Measurements from ENCODE around the gene C1QTNF12. TPM values are rescaled to one million over a fixed set of nuclear protein-coding genes. Genes with fewer than 3 reads are reported as not detected.

C1QTNF12 gene
- polyA plus RNA-seq, 1 of the 3 experiments (the other 2 are of a cell fraction): 0.59 TPM

- no peak within 1 kb of the TSS for H3K4me2 ChIP-seq
- no peak within 1 kb of the TSS for H3K27ac ChIP-seq (ENCODE audit: low read depth in 2 of 2, low read length in 1 of 2)
- H3K4me3 ChIP-seq (ENCODE audit: low read depth in 2 of 2, low read length in 1 of 2): no peak within 1 kb of the TSS
- H3F3A ChIP-seq (replicated peaks; ENCODE audit: insufficient read depth): no peaks in the 10 kb centered on the region
- H3K79me2 ChIP-seq (ENCODE audit: insufficient read depth): no peaks in the 10 kb centered on the region
- DNase-seq: no peak
- H3K27me3 ChIP-seq (ENCODE audit: insufficient read depth): no peaks in the 10 kb centered on the region
- H3K9me2 ChIP-seq: no peaks in the 10 kb centered on the region
- peaks cover 0 to under 1% of the 10 kb centered on the region in 2 experiments; a peak in 1 of 4 replicates for H3K4me1 ChIP-seq (ENCODE audit: control insufficient read depth in 1 of 2, insufficient read depth in 2 of 2, low read depth in 1 of 2, low read length in 1 of 2)
- POLR2A ChIA-PET: interaction anchor here (0.5 to 0.8 kb wide), 2 partner anchors 10 to 27 kb away, joined by 3 to 4 read pairs; no protein-coding TSS in a partner anchor
- H3K9me3 ChIP-seq: no peaks in the 10 kb centered on the region
- no peak within 1 kb of the TSS for H2AFZ ChIP-seq (ENCODE audit: low read depth)
- peaks cover 0 to 20% of the 10 kb centered on the region in 2 experiments for H3K36me3 ChIP-seq (replicated peaks in 1 of 2; ENCODE audit: control insufficient read depth in 1 of 2, insufficient read depth in 2 of 2, low read length in 1 of 2)
- CTCF ChIA-PET: no interaction called here
- H3K9ac ChIP-seq: no peak within 1 kb of the TSS
- TF ChIP-seq FOXM1 (IDR thresholded peaks at IDR 0.05; ENCODE audit: low read depth) (no peak), MEF2A (IDR thresholded peaks at IDR 0.05; ENCODE audit: borderline replicate concordance, low read depth) (no peak), CTCF (IDR thresholded peaks at IDR 0.05) (no peak), SIN3A (IDR thresholded peaks at IDR 0.05; ENCODE audit: borderline replicate concordance, low read depth, low read length) (no peak), SMC3 (IDR thresholded peaks at IDR 0.05; ENCODE audit: low read depth, low read length) (no peak), TCF12 (IDR thresholded peaks at IDR 0.05) (no peak), ELF1 (IDR thresholded peaks at IDR 0.05) (no peak), GABPA (IDR thresholded peaks at IDR 0.05; ENCODE audit: low read depth) (no peak), GATA2 (CRISPR knock-in tag; IDR thresholded peaks at IDR 0.05) (no peak), EP300 (IDR thresholded peaks at IDR 0.05; ENCODE audit: borderline replicate concordance in 1 of 2, low read depth in 1 of 2, low read length in 1 of 2) (no peak), CHD2 (IDR thresholded peaks at IDR 0.05; ENCODE audit: low read length, partially characterized antibody) (no peak), PBX3 (IDR thresholded peaks at IDR 0.05) (no peak), MXI1 (IDR thresholded peaks at IDR 0.05; ENCODE audit: low read depth, low read length) (no peak), MAX (IDR thresholded peaks at IDR 0.05; ENCODE audit: low read depth) (no peak), EZH2phosphoT487 (IDR thresholded peaks at IDR 0.05; ENCODE audit: borderline replicate concordance, low read depth) (no peak), FOSL2 (IDR thresholded peaks at IDR 0.05; ENCODE audit: borderline replicate concordance, low read depth) (no peak), USF2 (IDR thresholded peaks at IDR 0.05; ENCODE audit: borderline replicate concordance, low read depth, low read length) (no peak)
- TF ChIP-seq, protein P1, sequence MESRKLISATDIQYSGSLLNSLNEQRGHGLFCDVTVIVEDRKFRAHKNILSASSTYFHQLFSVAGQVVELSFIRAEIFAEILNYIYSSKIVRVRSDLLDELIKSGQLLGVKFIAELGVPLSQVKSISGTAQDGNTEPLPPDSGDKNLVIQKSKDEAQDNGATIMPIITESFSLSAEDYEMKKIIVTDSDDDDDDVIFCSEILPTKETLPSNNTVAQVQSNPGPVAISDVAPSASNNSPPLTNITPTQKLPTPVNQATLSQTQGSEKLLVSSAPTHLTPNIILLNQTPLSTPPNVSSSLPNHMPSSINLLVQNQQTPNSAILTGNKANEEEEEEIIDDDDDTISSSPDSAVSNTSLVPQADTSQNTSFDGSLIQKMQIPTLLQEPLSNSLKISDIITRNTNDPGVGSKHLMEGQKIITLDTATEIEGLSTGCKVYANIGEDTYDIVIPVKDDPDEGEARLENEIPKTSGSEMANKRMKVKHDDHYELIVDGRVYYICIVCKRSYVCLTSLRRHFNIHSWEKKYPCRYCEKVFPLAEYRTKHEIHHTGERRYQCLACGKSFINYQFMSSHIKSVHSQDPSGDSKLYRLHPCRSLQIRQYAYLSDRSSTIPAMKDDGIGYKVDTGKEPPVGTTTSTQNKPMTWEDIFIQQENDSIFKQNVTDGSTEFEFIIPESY (IDR thresholded peaks at IDR 0.05; ENCODE audit: borderline replicate concordance, low read depth): no peak
- H4K20me1 ChIP-seq (ENCODE audit: insufficient read depth): no peaks in the 10 kb centered on the region
- WGBS (ENCODE audit: low lambda C conversion rate): 84% methylated on average over 5 of the region's 56 CpGs
These were observed 32.9 kb downstream of the C1QTNF12 start, which contains the start of gene TNFRSF4 for GRCh38 chr1:1213345-1214265. Gene TNFRSF4 (minus strand): TSS chr1:1214153. CDS start chr1:1214127, 26 bp downstream.

All from SK-N-SH (cell line).